ENCODE results near the gene SLAMF6. TPM values are rescaled to one million over a fixed set of nuclear protein-coding genes. Genes with fewer than 3 reads are reported as not detected.

SLAMF6 gene
- total and polyA plus RNA-seq, 10 of the 15 experiments (the other 5 are each of a cell fraction or from before 2014, with no cell fraction given), result 20.5 to 89.6 (median 36.5) TPM

DNA sequence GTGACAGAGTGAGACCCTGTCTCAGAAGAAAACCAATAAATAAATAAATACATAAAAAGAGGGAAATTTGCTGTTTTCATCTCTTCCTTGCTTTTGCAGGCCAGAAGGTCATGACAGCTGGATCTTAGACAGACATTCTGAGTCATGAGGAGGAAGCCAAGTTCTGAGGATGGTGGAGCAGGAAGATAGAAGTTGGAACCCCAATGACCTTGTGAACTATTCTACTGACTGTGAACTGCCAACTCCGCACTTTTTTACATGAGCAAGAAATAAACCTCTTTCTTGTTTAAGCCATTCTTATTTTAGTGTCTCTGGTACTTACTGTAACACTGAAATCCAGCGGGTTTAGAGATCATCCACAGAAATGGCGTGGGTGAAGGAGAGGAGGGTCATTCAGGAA, 47.8 kb upstream of the SLAMF6 start:
- TF ChIP-seq LARP7 (IDR thresholded peaks at IDR 0.05), result no peak
- no peak for TF ChIP-seq BMI1 (IDR thresholded peaks at IDR 0.05; ENCODE audit: borderline replicate concordance)
- TF ChIP-seq, protein P1, sequence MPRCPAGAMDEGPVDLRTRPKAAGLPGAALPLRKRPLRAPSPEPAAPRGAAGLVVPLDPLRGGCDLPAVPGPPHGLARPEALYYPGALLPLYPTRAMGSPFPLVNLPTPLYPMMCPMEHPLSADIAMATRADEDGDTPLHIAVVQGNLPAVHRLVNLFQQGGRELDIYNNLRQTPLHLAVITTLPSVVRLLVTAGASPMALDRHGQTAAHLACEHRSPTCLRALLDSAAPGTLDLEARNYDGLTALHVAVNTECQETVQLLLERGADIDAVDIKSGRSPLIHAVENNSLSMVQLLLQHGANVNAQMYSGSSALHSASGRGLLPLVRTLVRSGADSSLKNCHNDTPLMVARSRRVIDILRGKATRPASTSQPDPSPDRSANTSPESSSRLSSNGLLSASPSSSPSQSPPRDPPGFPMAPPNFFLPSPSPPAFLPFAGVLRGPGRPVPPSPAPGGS (IDR thresholded peaks at IDR 0.05; ENCODE audit: borderline replicate concordance, insufficient read depth, low read depth, low read length, poor library complexity, severe bottlenecking), result no peak
- TF ChIP-seq, protein P2, sequence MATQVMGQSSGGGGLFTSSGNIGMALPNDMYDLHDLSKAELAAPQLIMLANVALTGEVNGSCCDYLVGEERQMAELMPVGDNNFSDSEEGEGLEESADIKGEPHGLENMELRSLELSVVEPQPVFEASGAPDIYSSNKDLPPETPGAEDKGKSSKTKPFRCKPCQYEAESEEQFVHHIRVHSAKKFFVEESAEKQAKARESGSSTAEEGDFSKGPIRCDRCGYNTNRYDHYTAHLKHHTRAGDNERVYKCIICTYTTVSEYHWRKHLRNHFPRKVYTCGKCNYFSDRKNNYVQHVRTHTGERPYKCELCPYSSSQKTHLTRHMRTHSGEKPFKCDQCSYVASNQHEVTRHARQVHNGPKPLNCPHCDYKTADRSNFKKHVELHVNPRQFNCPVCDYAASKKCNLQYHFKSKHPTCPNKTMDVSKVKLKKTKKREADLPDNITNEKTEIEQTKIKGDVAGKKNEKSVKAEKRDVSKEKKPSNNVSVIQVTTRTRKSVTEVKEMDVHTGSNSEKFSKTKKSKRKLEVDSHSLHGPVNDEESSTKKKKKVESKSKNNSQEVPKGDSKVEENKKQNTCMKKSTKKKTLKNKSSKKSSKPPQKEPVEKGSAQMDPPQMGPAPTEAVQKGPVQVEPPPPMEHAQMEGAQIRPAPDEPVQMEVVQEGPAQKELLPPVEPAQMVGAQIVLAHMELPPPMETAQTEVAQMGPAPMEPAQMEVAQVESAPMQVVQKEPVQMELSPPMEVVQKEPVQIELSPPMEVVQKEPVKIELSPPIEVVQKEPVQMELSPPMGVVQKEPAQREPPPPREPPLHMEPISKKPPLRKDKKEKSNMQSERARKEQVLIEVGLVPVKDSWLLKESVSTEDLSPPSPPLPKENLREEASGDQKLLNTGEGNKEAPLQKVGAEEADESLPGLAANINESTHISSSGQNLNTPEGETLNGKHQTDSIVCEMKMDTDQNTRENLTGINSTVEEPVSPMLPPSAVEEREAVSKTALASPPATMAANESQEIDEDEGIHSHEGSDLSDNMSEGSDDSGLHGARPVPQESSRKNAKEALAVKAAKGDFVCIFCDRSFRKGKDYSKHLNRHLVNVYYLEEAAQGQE (IDR thresholded peaks at IDR 0.05; ENCODE audit: low read depth, low read length), result no peak
- TF ChIP-seq, protein P3, sequence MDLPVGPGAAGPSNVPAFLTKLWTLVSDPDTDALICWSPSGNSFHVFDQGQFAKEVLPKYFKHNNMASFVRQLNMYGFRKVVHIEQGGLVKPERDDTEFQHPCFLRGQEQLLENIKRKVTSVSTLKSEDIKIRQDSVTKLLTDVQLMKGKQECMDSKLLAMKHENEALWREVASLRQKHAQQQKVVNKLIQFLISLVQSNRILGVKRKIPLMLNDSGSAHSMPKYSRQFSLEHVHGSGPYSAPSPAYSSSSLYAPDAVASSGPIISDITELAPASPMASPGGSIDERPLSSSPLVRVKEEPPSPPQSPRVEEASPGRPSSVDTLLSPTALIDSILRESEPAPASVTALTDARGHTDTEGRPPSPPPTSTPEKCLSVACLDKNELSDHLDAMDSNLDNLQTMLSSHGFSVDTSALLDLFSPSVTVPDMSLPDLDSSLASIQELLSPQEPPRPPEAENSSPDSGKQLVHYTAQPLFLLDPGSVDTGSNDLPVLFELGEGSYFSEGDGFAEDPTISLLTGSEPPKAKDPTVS (IDR thresholded peaks at IDR 0.05; ENCODE audit: low read depth, low read length), result no peak
- TF ChIP-seq MYB (IDR thresholded peaks at IDR 0.05; ENCODE audit: borderline replicate concordance, low read depth, low read length), result no peak
- TF ChIP-seq, protein P4, sequence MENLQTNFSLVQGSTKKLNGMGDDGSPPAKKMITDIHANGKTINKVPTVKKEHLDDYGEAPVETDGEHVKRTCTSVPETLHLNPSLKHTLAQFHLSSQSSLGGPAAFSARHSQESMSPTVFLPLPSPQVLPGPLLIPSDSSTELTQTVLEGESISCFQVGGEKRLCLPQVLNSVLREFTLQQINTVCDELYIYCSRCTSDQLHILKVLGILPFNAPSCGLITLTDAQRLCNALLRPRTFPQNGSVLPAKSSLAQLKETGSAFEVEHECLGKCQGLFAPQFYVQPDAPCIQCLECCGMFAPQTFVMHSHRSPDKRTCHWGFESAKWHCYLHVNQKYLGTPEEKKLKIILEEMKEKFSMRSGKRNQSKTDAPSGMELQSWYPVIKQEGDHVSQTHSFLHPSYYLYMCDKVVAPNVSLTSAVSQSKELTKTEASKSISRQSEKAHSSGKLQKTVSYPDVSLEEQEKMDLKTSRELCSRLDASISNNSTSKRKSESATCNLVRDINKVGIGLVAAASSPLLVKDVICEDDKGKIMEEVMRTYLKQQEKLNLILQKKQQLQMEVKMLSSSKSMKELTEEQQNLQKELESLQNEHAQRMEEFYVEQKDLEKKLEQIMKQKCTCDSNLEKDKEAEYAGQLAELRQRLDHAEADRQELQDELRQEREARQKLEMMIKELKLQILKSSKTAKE (IDR thresholded peaks at IDR 0.05; ENCODE audit: low read depth, poor library complexity, severe bottlenecking), result no peak
- no peak for TF ChIP-seq SMC3 (IDR thresholded peaks at IDR 0.05; ENCODE audit: borderline replicate concordance, low read length)
- TF ChIP-seq SREBF1 (IDR thresholded peaks at IDR 0.05; ENCODE audit: low read length), result no peak
- no peak for TF ChIP-seq SIX5 (IDR thresholded peaks at IDR 0.05; ENCODE audit: low read depth, low read length, severe bottlenecking)
- TF ChIP-seq SIN3A (IDR thresholded peaks at IDR 0.05; ENCODE audit: low read depth, low read length), result no peak
- no peak for TF ChIP-seq MTA3 (IDR thresholded peaks at IDR 0.05; ENCODE audit: borderline replicate concordance, low read length)
- TF ChIP-seq RAD21 (IDR thresholded peaks at IDR 0.05; ENCODE audit: insufficient read depth, low read depth, low read length), result no peak
- no peak for TF ChIP-seq HDAC2 (IDR thresholded peaks at IDR 0.05)
- no peak for TF ChIP-seq RUNX3 (IDR thresholded peaks at IDR 0.05; ENCODE audit: low read length)
- H3K9me3 ChIP-seq (replicated peaks; ENCODE audit: control insufficient read depth, insufficient read depth, low read length), result no peaks in the 10 kb centered on the region; the same call in 1 of the 3 replicates
- no peaks in the 10 kb centered on the region for H4K20me1 ChIP-seq (ENCODE audit: control insufficient read depth, insufficient read depth)
- no peak overlapping the region for H3K4me2 ChIP-seq (ENCODE audit: control insufficient read depth, insufficient read depth)
- intact Hi-C loops (cut with micrococcal nuclease; ENCODE audit: unreplicated experiment) (no loop called here), in situ Hi-C loops (cut with MboI) (no loop called here)
- H2AFZ ChIP-seq (ENCODE audit: control insufficient read depth, low read depth, low read length), result no peak overlapping the region
- ChIA-PET SMC1A (ENCODE audit: uncharacterized antibody, unreplicated experiment) (interaction anchor here (1.1 to 30.0 kb wide), 4 partner anchors 12 to 140 kb away, joined by 3 to 735 read pairs (median 10); no protein-coding TSS in a partner anchor), POLR2A (interaction anchor here (1.7 to 2.7 kb wide), 2 partner anchors 10 to 16 kb away, joined by 6 to 14 read pairs; no protein-coding TSS in a partner anchor), RAD21 (ENCODE audit: unreplicated experiment) (interaction anchor here (11.0 kb wide), 1 partner anchor 36 kb away, joined by 123 read pairs; no protein-coding TSS in a partner anchor), CTCF (interaction anchor here (2.4 kb wide), 1 partner anchor 7 kb away, joined by 9 read pairs; no protein-coding TSS in a partner anchor)
- ATAC-seq (no peak), FAIRE-seq (no peak), DNase-seq (ENCODE audit: low read depth, low spot score) (no peak)
- no peak overlapping the region for H3K4me3 ChIP-seq
- no peak overlapping the region for H3K9ac ChIP-seq (ENCODE audit: control insufficient read depth, insufficient read depth, low read length)
- WGBS (ENCODE audit: insufficient coverage, insufficient replicate concordance, low lambda C conversion rate, missing lambda C conversion rate), result 100% methylated on average over 3 of the region's 3 CpGs
- peaks cover 32% of the 10 kb centered on the region for H3K4me1 ChIP-seq (ENCODE audit: control insufficient read depth, insufficient read depth, low read length)
- no peak overlapping the region for H3K27ac ChIP-seq (ENCODE audit: control insufficient read depth, insufficient read depth)
- BruUV-seq (replicated peaks), result no TSS peak
- no peaks in the 10 kb centered on the region for H3K27me3 ChIP-seq (replicated peaks in 1 of 2; ENCODE audit: control insufficient read depth in 2 of 2, insufficient read depth in 2 of 2, low read length in 1 of 2)
- no peaks in the 10 kb centered on the region for H3K36me3 ChIP-seq (ENCODE audit: control insufficient read depth in 2 of 2, insufficient read depth in 2 of 2, low read length in 1 of 2)
- peaks cover 13% of the 10 kb centered on the region for H3K79me2 ChIP-seq (ENCODE audit: control insufficient read depth, insufficient read depth, low read length)
